ENCODE data around the gene AP5B1. TPM values are rescaled to one million over a fixed set of nuclear protein-coding genes. Genes with fewer than 3 reads are reported as not detected.

The AP5B1 gene
- total RNA-seq, 4 donors from 2014 or later, result 24.9 to 33.7 (median 28.2) TPM

DNA sequence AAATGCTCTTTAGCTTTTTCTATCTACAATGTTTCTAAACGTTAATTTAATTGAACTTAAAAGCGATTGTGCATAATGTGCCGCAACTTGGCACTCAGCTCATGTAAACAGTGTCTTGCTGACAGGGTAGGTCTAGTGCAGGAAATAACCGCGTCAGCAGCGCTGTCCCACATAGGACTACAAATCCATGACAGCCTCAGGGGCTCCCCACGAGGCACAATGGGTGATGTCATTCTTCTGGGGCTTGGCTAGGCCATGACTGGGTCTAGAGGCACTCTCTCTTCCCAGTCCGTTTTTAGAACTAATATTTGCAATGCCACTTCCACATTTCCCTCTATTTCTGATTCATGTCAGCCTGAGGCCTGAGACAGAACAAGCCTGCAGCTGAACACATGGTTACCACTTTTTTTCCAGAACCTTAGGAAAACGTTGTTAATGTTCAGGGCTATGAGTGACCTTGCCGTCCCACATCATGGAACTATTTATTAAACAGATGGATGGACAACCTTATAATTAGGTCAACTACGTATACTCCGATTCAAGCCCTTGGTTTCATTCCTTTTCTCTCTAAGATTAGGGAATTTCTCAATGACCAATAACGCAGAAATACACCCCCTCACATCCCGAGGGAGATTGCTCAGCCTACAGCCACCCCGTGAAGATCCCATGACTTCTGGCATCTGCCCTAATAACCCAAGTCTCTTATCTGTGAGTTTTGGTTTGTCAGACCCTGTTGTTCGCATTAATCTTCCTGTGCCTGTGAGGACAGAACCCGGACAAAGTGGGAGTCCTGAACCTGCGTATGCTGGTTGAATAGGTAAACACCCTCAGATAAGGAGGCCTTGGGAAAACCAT, 33.6 kb upstream of the AP5B1 start:
- WGBS, 2 donors (ENCODE audit: low coverage in 1 of 2), result 64 to 79% methylated on average over 13 to 18 of the region's 18 CpGs
- no peak for DNase-seq
- TF ChIP-seq POLR2AphosphoS5 (IDR thresholded peaks at IDR 0.05) (no peak), EP300 (IDR thresholded peaks at IDR 0.05; ENCODE audit: low read depth) (no peak), POLR2A (IDR thresholded peaks at IDR 0.05) (no peak)
- TF ChIP-seq, protein P1, sequence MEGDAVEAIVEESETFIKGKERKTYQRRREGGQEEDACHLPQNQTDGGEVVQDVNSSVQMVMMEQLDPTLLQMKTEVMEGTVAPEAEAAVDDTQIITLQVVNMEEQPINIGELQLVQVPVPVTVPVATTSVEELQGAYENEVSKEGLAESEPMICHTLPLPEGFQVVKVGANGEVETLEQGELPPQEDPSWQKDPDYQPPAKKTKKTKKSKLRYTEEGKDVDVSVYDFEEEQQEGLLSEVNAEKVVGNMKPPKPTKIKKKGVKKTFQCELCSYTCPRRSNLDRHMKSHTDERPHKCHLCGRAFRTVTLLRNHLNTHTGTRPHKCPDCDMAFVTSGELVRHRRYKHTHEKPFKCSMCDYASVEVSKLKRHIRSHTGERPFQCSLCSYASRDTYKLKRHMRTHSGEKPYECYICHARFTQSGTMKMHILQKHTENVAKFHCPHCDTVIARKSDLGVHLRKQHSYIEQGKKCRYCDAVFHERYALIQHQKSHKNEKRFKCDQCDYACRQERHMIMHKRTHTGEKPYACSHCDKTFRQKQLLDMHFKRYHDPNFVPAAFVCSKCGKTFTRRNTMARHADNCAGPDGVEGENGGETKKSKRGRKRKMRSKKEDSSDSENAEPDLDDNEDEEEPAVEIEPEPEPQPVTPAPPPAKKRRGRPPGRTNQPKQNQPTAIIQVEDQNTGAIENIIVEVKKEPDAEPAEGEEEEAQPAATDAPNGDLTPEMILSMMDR (IDR thresholded peaks at IDR 0.05), result no peak
- Histone ChIP-seq H3K4me3 (no peak overlapping the region), H3K9me3 (no peaks in the 10 kb centered on the region), H3K27ac (no peak overlapping the region), H3K27me3 (peaks cover under 1% of the 10 kb centered on the region), H3K4me1 (peaks cover 0 to 17% (median 6%) of the 10 kb centered on the region in 4 donors), H3K36me3 (no peaks in the 10 kb centered on the region)
- intact Hi-C loops (cut with DNase I; ENCODE audit: low total_unique reads) (no loop called here), in situ Hi-C loops (cut with MboI; ENCODE audit: low pct_ligation_motif_present in 1 of 4, low pct_unique_long_range_greater_than_20kb in 1 of 4, low sequenced_read_pairs in 3 of 4) (loop anchor here in 3 of 4 donors (25.0 kb wide), 1 partner anchor 102 kb away; the partner anchor contains the start of genes KAT5 (in 3 of the 3) and RNASEH2C (in 3 of the 3))

DNA sequence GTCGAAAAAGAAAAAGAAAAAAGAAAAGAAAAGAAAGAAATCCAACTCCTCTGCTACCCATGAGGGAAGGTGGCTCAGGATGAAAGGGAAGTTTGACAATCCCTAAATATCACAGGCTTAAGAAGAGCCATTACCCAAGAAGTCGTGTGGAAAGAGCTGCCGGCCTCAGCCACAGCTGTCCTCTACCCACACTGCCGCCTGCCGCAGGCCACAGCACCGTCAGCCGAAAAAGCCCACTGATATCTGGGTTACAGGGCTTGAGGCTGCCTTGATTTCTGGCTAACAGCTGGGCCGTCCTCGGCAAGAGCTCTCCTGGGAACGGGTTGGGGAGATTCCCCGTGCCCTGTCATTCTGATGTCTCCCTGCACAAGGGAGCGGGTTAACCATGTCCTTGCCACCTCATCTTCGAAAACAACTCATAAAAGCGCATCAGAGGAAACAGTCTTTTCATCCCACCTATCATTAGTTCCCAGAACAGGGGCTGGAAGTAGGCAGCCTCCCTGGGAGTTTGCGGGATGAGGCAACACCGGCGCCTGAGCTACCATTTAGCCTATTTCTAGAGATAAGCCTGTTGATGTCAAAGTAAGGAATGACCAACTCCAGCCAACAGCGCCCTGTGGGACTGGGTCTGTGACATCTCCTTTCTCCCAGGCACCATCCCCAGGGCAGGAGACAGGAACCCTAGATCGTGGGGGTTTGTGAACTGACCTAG, 31.1 kb upstream of the AP5B1 start:
- no peaks in the 10 kb centered on the region for H3K9me3 ChIP-seq
- intact Hi-C loops (cut with DNase I; ENCODE audit: low total_unique reads), result no loop called here
- peaks cover 23% of the 10 kb centered on the region for H3K27me3 ChIP-seq
- H3K27ac ChIP-seq, result no peak overlapping the region
- TF ChIP-seq POLR2AphosphoS5 (IDR thresholded peaks at IDR 0.05) (no peak), POLR2A (IDR thresholded peaks at IDR 0.05) (no peak), EP300 (IDR thresholded peaks at IDR 0.05; ENCODE audit: low read depth) (no peak)
- TF ChIP-seq, protein P1 (IDR thresholded peaks at IDR 0.05), result no peak
- 67 to 70% methylated on average over 3 to 19 of the region's 19 CpGs for WGBS, 2 donors (ENCODE audit: low coverage in 1 of 2)
- in situ Hi-C loops (cut with MboI; ENCODE audit: low pct_ligation_motif_present in 1 of 4, low pct_unique_long_range_greater_than_20kb in 1 of 4, low sequenced_read_pairs in 3 of 4), result loop anchor here in 3 of 4 donors (25.0 kb wide), 1 partner anchor 100 kb away; the partner anchor contains the start of genes KAT5 (in 3 of the 3) and RNASEH2C (in 3 of the 3)
- no peaks in the 10 kb centered on the region for H3K36me3 ChIP-seq
- no peak overlapping the region for H3K4me3 ChIP-seq
- H3K4me1 ChIP-seq, result peaks cover 0 to 6% (median under 1%) of the 10 kb centered on the region in 4 donors
- no peak for DNase-seq

DNA sequence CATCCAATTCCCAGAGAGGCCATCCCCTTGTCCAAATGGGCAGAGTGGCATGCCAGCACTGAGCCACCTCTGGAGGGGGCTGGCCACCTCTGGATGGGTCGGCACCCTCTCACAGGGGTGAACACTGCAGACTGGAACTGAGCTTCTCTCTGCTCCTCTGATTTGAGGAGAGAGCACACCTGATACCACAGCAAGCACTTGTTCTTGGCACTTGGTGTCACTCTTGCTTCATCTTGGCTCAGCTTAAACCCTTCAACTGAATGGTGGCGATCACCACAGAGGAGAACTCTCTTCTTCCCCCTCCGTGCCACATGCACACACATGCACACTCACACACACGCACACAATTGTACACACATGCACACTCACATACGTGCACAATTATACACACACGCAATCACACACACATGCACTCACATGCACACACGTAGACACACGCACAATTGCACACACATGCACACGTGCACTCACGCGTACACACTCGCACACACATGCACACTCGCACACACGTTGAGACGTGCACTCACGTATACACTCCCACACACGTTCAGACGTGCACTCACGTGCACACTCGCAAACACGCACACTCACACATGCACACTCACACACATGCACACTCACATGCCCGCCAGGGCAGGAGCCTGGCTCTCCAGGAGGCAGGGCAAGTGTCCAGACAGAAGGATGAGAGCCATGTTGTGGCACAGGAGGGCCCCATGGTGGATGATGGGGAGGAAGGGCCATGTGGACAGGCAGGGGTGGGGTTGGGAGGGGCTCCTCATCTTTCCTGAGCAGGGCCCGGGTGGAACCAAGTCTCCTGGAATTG, 29.5 kb upstream of the AP5B1 start:
- 57 to 72% methylated on average over 7 to 23 of the region's 23 CpGs for WGBS, 2 donors (ENCODE audit: low coverage in 1 of 2)
- Histone ChIP-seq H3K4me3 (no peak overlapping the region), H3K36me3 (no peaks in the 10 kb centered on the region), H3K27ac (no peak overlapping the region), H3K4me1 (no peaks in the 10 kb centered on the region), H3K27me3 (peaks cover 35% of the 10 kb centered on the region), H3K9me3 (no peaks in the 10 kb centered on the region)
- in situ Hi-C loops (cut with MboI; ENCODE audit: low pct_ligation_motif_present in 1 of 4, low pct_unique_long_range_greater_than_20kb in 1 of 4, low sequenced_read_pairs in 3 of 4), result loop anchor here in 3 of 4 donors (25.0 kb wide), 1 partner anchor 98 kb away; the partner anchor contains the start of genes KAT5 (in 3 of the 3) and RNASEH2C (in 3 of the 3)
- no peak for DNase-seq
- no peak for TF ChIP-seq EP300 (IDR thresholded peaks at IDR 0.05; ENCODE audit: low read depth)
- TF ChIP-seq POLR2A (IDR thresholded peaks at IDR 0.05), result no peak
- TF ChIP-seq POLR2AphosphoS5 (IDR thresholded peaks at IDR 0.05), result no peak
- TF ChIP-seq, protein P1 (IDR thresholded peaks at IDR 0.05), result no peak
- intact Hi-C loops (cut with DNase I; ENCODE audit: low total_unique reads), result no loop called here

All from transverse colon (tissue), 4 donors.